Posterior vena cava (tissue), 2 donors: ENCODE measurements around the gene UTS2R. TPM values are rescaled to one million over a fixed set of nuclear protein-coding genes. Genes with fewer than 3 reads are reported as not detected.
A peak's percentile ranks its signal among the peaks of the same experiment; 100 is the strongest.
"Not testable (repeated sequence)": the region's sequence is repeated elsewhere in the genome, so short reads cannot be mapped to it uniquely, and the experiment has no call there.

ENCODE experiments used
- DNase-seq: peaks from one replicate; pipeline ENCODE4 v3.0.0-alpha.2; 2020; ENCODE audit warnings: low spot score
- intact Hi-C, 2 donors: fragments of 100-400 bp; cut with DNase I; formaldehyde crosslinking; loops; one replicate each; pipeline versions ENCODE4 v1.14.1 to v1.14.2; 2022 to 2023
- total RNA-seq, 2 donors: library from RNA; stranded (reverse); fragmentation: NEBNext Ultra II Directional; extraction: Animal tissue kit (Norgen Biotek cat#: 25700); gene quantifications; one replicate each; pipeline ENCODE4 v1.2.1, GENCODE V29; 2021
- donor health status: DM: yes; HTN: yes; CAD: no.
- donor health status: DM: yes; HTN: yes; CAD: no.

UTS2R gene
- total RNA-seq, 2 donors from 2014 or later = not detected

DNA sequence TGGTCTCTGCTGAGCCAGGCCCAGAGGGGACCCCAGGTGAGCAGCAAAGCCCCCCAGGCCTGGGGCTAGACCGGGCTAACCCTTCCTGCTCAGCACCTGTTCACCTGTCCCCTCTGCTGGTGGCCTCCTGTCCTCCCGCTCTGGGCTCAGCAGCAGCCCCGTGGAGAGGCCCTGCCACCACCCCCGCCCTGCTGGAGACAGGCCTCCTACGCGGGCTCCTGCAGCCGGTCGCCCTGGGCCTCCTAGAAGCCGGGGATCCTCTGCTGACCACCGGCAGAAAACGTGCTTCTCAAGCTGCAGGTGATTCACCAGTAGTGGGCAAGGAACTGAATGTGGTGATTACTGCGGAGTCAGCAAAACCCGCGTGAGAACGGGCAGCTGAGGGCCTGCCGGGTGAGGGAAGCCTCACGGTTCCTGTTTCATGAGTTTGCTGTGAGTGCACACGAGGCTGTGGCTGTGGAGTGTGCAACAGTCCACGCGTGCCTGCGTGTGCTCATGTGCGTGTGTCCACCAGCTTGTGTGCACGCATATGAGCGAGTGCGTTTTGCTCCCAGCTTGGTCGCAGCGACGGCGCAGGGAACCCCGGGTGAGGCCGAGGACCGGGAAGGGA is 38.8 kb upstream of the UTS2R start:
- intact Hi-C loops = no loop called here
- DNase-seq = peak; percentile 91

DNA sequence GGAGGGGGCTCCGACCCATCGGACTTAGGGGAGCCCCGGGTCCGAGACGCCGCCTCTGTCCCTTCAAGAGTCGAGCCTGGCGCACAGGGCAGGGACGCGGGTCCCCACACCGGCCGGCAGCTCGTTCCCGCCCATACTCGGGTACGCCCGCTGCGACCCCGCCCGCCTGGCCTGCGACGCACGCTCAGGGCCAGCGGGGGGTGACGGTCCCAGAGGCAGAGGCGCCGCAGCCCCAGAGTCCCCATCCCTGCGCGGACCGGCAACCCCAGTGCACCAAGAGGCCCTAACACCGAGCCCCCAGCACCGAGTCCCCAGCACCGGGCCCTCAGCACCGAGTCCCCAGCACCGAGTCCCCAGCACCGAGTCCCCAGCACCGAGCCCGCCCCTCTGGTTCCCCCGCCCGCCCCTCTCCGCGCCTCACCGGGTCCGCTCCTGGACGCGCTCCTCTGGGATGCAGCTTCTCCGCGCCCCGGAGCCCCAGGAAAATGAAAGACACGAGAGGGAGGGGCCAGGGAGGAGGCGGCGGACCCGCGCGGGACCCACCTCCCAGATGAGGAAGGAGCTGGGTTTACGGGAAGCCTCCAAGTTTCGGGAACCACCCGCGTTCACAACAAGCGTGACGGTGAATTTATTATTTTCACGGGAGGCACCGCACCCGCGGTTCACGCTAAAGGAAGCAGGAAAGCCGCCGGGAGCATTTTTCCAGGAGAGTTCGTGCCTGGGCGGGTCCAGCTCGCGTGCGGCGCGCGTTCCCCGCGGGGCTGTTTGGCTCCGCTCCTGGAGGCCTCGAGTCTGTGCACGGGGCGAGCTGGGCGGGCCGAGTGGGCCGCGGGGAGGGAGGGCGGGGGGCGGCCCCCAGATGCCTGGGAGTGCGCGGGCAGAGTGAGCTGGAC is 38.0 kb upstream of the UTS2R start, which contains the start of gene SECTM1:
SECTM1 (minus strand) TSS at position 488 of the 893 bp plus-strand sequence. CDS start 6,526 bp downstream, outside the sequence.
- intact Hi-C loops = no loop called here
- peak; percentile 91 for DNase-seq

DNA sequence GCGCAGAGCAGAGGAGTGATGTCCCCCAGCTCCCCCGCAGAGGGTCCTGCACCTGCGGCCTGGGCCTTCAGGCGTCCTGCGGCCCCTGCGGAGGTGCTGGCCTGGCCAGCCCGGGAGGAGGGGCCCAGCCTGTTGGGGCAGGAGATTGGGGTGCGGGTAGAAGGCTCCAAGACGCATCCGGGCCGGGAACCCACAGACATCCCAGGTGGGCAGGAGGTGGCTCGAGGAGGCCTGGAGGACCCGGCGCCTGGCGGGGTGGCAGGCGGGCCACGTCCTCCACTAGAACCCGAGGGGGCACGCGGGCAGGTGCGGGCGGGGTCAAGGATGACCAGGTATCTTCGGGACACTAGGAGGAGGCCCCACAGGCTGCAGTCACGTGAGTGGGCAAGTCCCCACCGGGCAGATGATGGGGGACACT is 37.4 kb upstream of the UTS2R start:
- no peak for DNase-seq
- intact Hi-C loops = no loop called here

DNA sequence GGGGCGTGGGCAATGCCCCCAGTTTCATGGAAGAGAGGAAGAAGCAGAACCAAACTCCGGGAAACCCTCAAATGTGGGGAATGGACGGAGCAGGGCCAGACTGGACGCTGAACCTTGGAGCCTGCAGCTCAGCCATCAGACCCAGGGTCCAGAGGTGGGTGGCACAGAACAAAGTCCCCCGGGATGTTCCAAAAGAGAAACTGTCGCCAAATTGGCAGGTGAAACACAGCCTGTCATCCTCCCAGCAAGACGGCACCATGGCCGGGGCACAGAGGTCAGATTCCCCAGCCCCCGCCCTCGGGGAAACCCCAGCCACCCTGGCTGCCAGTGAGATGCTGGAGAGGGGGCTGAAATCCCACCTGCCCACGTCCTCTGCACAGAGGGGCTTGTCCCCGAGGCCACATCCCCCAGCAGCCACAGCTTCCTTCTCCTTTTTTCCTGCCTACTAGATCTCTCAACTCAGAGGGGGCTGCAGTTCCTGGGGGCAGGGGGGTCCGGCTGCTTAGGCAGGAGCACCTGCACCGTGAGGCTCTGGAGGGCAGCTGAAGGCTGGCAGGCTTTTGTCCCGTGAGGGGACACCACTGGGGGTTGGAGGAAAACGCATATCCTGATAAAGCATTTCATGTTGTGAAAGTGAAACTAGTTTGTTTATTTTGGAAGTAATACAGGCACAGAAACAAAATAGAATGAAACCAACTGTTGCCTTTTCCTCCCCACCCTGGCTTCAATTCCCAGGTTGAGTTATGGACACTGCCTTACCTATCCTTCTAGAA is 36.8 kb upstream of the UTS2R start:
- intact Hi-C loops = no loop called here
- no peak for DNase-seq

DNA sequence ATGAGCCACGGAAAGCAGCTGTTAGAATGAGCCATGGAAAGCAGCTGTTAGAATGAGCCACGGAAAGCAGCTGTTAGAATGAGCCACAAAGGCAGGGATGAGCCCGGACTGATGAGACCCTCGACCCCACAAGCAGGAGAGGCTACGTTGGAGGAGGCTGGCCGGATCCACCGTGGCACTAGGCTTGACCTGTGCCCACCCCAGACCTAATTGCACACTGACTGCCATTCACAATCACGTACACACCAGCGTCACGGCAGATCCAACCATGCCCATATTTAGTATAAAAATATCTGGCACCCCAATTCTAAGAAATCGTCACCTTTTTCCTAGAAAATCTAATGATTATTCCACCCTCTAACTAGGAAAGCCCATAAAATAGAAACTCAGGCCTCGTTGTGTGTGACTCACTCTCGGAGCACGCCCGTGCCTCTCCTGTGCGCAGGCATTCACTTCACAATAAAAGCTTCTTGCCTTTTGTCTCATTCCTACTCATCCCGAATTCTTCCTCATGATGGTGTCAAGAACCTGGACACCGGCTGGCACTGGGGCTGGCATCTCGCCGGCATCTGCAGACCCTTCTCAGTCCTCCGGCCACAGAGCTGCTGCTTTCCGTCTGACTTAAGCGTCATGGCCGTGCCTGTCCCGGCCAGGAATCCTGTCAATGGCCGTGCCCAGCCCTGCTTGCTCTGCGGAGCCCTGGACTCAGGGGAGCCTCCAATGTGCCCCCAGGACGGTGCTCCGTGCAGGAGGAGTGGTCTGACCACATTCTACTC is 32.5 kb upstream of the UTS2R start:
- no peak for DNase-seq
- intact Hi-C loops = no loop called here

DNA sequence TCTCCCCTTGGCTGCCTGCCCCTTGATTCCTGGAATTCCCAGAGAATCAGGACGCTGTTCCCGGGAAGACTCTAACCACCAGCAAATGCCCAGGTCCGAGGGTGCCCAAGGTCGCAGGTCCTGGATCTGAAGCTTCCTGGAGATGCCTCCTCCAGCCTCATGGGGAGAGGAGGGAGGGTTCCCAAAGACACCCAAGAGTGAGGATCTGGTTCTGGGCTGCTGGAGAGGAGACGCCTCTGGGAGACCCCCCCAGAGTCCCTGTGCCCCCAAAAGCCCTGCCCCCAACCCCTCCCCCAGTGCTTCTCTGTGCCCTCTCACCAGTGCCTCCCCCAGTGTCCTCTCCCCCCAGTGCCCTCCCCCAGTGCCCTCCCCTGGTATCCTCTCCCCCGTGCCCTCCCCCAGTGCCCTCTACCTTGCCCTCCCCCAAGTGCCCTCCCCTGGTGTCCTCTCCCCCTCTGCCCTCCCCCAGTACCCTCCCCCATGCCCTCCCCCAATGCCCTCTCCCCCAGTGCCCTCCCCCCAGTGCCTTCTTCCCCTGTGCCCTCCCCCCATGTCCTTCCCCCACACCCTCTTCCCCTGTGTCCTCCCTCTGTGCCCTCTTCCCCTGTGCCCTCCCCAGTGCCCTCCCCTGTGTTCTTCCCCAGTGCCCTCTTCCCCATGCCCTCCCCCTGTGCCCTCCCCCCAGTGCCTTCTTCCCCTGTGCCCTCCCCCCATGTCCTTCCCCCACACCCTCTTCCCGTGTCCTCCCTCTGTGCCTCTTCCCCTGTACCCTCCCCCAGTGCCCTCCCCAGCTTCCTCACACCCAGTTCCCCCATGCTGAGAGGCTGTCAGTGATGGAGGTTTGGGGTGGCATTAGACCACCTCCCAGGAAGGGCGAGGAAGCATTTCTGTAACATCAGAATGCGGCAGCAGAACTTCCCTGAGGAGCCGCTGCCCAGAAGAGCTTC is 31.7 kb upstream of the UTS2R start:
- intact Hi-C loops = no loop called here

DNA sequence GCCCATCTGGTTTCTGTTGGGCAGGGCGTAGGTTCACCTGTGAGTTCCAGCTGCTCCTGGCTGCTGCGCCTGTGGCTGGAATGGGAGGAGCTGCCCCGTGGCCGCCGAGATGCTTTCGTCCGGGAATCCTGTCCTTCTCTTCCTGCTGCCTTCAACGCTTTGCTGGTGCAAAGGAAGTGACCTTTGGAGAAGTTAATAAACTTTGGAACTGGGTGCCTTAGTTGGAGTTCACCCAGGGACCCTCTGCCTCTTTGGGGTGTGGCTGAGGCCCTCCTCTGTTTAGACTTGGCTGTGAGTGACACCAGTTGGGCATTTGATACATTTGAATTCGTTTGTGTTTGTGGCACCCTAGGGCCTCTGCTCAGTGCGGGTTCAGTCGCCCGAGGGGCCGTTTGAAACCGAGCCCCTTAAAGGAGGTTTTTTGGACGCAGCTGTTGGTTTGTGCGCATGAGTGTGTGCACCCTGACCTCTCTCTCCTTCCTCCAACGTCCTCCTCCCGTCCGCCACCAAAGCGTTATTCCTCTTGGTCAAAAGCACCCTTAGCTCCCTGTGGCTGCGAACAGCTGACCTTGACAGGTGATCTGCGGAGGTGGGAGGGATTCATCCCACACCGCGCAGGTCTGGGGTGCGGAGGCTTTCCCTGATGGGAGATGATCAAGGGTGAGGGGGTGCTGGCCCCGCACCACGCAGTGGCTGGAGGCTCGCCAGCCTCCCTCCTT is 29.0 kb upstream of the UTS2R start:
- intact Hi-C loops = no loop called here
- DNase-seq = no peak

More for the DNA sequence above, 31.7 kb upstream of the UTS2R start:
- DNase-seq = no peak

DNA sequence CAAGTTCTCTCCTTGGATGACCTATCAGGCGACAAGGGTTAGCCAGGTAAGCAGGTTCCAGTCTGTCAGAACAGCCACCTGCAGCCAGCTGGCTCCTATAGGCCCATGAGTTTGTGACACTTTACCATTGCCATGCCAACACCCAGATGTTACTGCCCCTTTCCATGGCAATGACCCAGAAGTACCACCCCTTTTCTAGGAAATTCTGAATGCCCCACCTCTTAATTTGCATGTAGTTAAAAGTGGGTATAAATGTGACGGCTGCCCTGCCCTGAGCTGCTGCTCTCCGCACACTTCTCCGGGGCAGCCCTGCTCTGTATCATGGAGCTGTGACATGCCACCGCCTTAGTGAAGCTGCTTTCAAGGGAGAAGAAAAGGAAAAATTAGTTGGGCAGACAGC is 28.0 kb upstream of the UTS2R start:
- no peak for DNase-seq
- intact Hi-C loops = no loop called here

DNA sequence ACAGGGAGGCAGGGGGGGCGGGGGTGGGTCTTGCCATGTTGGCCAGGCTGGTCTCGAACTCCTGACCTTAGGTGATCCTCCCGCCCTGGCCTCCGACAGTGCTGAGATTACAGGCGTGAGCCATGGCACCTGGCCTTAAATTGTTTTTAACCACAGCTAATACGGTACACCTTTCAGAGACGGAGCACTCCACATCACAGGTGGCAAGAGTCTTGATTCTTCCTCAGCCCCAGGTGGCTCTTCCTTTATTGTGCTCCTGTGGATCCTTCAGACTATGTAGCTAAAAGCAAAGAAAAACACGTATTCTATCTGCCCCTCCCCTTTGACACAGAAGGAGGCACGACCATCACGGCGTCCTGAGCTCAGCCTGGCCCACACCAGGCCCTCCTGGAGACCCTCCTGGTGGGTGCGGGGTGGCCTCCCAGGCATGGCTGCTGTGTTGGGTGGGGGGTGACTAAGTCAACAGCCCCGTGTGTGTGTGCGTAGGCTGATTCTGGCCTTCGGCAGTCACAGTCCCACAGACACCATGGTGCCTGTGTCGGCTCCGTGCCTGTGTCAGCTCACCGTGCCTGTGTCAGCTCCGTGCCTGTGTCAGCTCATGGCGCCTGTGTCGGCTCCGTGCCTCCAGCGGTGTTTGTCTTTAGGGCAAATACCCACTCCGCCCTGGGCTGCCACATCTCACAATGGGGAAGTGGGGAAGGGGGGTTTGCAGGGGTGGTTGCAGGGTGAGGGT is 27.2 kb upstream of the UTS2R start:
- intact Hi-C loops = no loop called here

DNA sequence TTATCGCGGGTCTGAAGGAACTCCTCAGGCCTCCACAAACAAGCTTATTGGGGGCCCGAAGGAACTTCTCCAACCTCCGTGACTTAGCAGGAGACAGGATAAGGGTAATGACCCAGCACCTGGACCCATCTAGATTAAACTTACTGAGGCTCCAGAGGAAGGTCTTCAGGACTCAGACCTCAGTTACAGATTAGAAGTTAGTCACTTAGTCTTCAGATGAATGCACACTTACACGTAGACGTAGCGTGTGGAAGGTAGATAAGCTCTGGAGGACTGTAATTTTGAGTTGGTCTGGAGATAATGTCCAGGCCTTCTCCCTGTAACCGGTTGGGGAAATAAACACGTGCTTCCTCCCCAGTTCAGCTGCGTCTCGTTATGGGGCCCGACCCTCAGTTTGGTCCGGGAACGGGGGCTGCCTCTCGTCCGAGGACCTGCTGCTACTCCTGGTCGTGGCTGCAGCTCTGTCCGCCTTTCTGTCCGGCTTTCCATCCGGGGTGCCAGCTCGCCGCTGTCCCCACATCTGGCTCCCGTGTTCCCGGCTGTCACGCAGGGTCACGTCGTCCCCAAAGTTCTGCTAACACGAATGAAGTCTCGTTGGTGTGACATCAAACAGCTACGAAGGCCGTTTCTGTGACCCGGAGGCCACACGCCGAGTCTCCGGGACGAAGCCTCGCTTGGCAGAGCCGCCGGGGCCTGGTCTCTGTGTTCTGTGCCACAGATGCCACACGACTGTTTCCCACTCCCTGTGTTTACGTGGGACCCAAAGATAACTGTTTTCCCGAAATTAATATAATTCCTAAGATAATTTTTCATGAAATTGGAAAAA is 26.2 kb upstream of the UTS2R start:
- intact Hi-C loops = no loop called here
- DNase-seq = no peak

More for the DNA sequence above, 27.2 kb upstream of the UTS2R start:
- DNase-seq = no peak

DNA sequence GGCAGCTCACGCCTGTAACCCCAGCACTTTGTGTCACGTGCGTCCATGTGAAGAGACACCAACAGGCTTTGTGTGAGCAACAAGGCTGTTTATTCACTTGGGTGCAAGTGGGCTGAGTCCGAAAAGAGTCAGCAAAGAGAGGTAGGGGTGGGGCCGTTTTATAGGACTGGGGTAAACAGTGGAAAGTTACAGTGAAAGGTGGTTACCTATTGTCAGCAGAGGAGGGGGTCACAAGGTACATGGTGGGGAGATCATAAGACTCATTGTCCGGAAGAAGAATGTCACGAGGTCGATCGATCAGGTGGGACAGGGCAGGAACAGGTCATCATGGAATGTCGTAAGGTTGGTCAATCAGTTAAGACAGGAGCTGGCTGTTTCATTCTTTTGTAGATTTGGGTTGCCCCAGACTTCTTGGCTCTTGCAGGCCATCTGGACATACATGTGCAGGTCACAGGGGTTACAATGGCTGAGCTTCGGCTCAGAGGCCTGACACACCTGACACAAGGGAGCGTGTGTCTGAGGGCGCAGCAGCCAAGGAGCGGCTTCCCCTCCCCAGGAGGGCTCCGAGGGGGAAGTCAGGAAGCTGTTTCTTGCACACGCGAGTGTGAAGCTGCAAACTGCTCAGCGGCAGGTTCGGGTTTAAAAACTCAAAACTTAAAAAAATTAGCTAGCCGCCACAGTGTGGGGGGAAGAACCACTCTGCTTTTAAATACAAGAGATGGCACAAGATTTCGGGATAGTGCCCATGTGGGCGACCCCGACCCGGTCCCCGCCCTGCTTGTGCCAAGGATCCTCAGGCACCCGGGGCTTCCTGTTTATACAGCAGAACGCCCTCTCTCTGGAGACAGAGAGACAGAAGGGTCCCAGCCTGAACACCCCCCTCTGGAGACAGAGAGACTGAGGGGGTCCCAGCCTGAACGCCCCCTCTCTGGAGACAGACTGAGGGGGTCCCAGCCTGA is 24.9 kb upstream of the UTS2R start:
- intact Hi-C loops = no loop called here
- DNase-seq = no peak

DNA sequence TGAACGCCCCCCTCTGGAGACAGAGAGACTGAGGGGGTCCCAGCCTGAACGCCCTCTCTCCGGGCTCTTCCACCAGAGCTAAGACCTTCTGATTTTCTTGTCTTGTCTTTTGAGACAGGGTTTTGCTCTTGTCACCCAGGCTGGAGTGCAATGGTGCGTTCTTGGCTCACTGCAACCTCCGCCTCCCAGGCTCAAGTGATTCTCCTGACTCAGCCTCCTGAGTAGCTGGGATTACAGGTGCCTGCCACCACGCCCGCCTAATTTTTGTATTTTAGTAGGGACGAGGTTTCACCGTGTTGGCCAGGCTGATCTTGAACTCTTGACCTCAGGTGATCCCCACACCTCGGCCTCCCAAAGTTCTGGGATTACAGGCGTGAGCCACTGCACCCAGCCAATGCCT is 23.6 kb upstream of the UTS2R start:
- DNase-seq, intact Hi-C loops: not testable (repeated sequence)

DNA sequence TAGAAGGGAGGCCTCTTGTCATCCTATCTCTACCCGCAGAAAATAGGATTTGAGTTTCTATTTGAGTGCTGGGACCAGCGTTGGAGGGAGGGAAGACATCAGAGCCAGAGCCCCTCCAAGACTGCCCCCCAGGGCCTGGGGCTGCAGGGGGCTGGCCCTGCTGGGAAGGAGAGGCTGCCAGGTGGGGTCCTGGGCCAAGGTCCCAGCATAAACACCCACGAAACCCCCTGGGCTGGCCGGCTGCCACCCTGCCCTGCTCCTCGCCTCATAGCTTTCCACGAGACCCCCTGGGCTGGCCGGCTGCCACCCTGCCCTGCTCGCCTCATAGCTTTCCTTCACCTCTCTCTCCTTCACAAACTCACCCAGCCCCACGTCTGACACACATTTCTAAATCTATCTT is 23.1 kb upstream of the UTS2R start:
- intact Hi-C loops = no loop called here
- no peak for DNase-seq

DNA sequence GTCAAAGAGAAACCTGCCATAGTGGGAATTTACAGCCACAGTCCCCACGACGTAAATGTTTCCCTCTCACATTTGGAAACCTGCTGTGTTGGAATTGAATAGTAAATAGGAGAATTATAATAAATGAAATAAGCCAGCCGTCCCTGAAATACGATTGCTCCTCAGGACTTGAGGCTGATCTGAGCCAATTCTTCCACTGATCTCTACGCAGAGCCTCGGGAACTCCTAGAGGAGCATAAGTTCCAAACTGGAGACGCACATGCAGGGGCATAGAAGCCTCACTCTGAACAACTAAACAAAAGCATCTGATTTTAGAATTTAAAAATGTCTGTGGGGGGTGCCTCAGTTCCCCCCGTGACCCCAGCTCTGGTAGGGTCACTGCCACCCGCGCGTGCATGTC is 22.7 kb upstream of the UTS2R start:
- intact Hi-C loops = no loop called here
- no peak for DNase-seq

DNA sequence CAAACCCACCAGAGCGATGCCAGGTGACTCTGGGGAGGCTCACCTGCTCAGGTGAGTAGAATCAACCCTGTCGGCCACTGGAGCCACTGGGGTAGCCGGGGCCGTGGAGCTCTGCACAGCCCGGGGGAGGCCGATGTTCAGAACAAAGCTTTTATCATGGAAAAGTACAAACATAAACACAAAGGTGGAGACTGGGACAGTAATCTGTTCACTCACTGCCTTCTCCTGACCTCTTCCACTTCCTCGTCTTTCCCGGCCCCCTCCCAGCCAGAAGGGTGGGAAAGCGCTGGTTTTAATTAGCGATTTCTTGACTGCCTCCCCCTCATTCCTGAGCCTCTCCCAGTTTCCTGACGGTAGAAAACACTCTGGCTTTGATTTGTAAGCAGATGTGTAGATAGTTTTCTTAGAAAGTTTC is 22.3 kb upstream of the UTS2R start:
- no peak for DNase-seq
- intact Hi-C loops = no loop called here
